Type B pancreatic cell (in vitro differentiated cells): Measurements from ENCODE around the gene ZCCHC17. TPM values are rescaled to one million over a fixed set of nuclear protein-coding genes. Genes with fewer than 3 reads are reported as not detected.

Experiments used
- DNase-seq: peaks from one replicate; pipeline ENCODE4 v3.0.0; 2021; ENCODE audit warnings: mixed read lengths; ENCODE audit not compliant: unreplicated experiment; ENCODE audit errors: extremely low spot score
- H3K27ac Mint-ChIP-seq: 2 replicates; pipeline ENCODE4 v1.8.0; 2021; ENCODE audit warnings: mild to moderate bottlenecking, mixed read lengths
- H3K27me3 Mint-ChIP-seq: 2 replicates; pipeline ENCODE4 v1.8.0; 2021; ENCODE audit warnings: mixed read lengths
- H3K36me3 Mint-ChIP-seq: 2 replicates; pipeline ENCODE4 v1.8.0; 2021; ENCODE audit warnings: mixed read lengths
- H3K4me1 Mint-ChIP-seq: one replicate; pipeline ENCODE4 v1.8.0; 2021; ENCODE audit warnings: mixed read lengths; ENCODE audit not compliant: unreplicated experiment
- H3K4me3 Mint-ChIP-seq: 2 replicates; pipeline ENCODE4 v1.8.0; 2021; ENCODE audit warnings: mild to moderate bottlenecking, mixed read lengths
- H3K9me3 Mint-ChIP-seq: 2 replicates; pipeline ENCODE4 v1.8.0; 2021; ENCODE audit warnings: mixed read lengths
- CTCF ChIP-seq: fragments of 200-600 bp; sonication (generic); conservative IDR thresholded peaks from 2 replicates; pipeline ENCODE4 v1.5.0; 2021; ENCODE audit warnings: antibody characterized with exemption, mild to moderate bottlenecking
- long read RNA-seq: library from polyadenylated mRNA; unstranded; transcript quantifications from one replicate; pipeline ENCODE4 v2.0.0, GENCODE V29; 2020
- total RNA-seq: library from RNA; stranded (reverse); gene quantifications from 2 replicates; pipeline ENCODE4 v1.2.1, GENCODE V29; 2021; ENCODE audit warnings: low replicate concordance

ZCCHC17 gene
- 29.5 and 35.0 TPM in 2 replicates for total RNA-seq
- long read RNA-seq, transcript ZCCHC17-204 (9 exons, 1,705 nt): minor isoform, 5 of 44 reads
- long read RNA-seq, transcript ZCCHC17-201 (8 exons, 1,605 nt): major isoform, 24 of 44 reads
- long read RNA-seq, partial matches to known transcripts: 2 of 44 reads
- long read RNA-seq, other reads (novel, unspliced or antisense): 10 of 44 reads

GRCh38 chr1:31296486-31297276 lies at the start of gene ZCCHC17, which contains the start of gene SNRNP40:
TSS of gene ZCCHC17 (plus strand) at chr1:31297032. CDS start at chr1:31310099, 13,067 bp downstream.
TSS of gene SNRNP40 (minus strand) at chr1:31296788. CDS start at chr1:31296751, 37 bp downstream.
- Mint-ChIP-seq H3K27ac (no peak within 1 kb of the TSS), H3K9me3 (no peaks in the 10 kb centered on the region), H3K27me3 (no peaks in the 10 kb centered on the region), H3K4me3 (no peak within 1 kb of the TSS), H3K36me3 (peaks cover 6% of the 10 kb centered on the region), H3K4me1 (peaks cover 25% of the 10 kb centered on the region)
- peak; percentile 23 for TF ChIP-seq CTCF
- peak; percentile 92 for DNase-seq

- Mint-ChIP-seq H3K4me3 (no peak overlapping the region), H3K36me3 (no peaks in the 10 kb centered on the region), H3K27ac (no peak overlapping the region), H3K27me3 (peaks cover 14% of the 10 kb centered on the region), H3K9me3 (no peaks in the 10 kb centered on the region), H3K4me1 (peaks cover 14% of the 10 kb centered on the region)
- DNase-seq: no peak
- TF ChIP-seq CTCF: no peak
These were observed 48.6 kb upstream of the ZCCHC17 start for GRCh38 chr1:31248276-31248675.

DNA sequence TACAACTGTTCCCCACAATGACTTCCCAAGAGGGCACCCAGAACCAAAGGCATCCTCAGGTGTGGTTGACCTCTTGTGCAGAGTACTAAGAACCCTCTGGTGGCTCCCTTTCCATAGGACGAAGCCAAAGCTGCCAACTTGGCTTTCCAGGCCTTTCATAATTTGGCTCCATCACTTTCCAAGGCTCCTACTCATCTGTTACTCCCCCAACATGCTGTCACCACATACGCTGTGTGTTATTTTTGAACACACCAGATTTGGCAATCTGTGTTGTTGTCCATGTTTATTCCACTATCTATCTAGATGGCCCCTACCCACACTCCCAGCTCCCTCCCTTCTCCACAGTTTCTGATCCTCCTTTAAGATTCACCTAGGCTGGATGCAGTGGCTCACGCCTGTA lies 47.0 kb upstream of the ZCCHC17 start:
- no peaks in the 10 kb centered on the region for H3K9me3 Mint-ChIP-seq
- TF ChIP-seq CTCF: no peak
- peaks cover 8% of the 10 kb centered on the region for H3K27me3 Mint-ChIP-seq
- peaks cover 5% of the 10 kb centered on the region for H3K4me1 Mint-ChIP-seq
- no peak overlapping the region for H3K4me3 Mint-ChIP-seq
- no peaks in the 10 kb centered on the region for H3K36me3 Mint-ChIP-seq
- no peak overlapping the region for H3K27ac Mint-ChIP-seq
- no peak for DNase-seq

- Mint-ChIP-seq H3K4me1 (no peaks in the 10 kb centered on the region), H3K4me3 (no peak overlapping the region), H3K27me3 (no peaks in the 10 kb centered on the region), H3K9me3 (no peaks in the 10 kb centered on the region), H3K36me3 (peaks cover 24% of the 10 kb centered on the region), H3K27ac (no peak overlapping the region)
- no peak for TF ChIP-seq CTCF
- no peak for DNase-seq
These were observed 39.6 kb upstream of the ZCCHC17 start for GRCh38 chr1:31257213-31257612.

DNA sequence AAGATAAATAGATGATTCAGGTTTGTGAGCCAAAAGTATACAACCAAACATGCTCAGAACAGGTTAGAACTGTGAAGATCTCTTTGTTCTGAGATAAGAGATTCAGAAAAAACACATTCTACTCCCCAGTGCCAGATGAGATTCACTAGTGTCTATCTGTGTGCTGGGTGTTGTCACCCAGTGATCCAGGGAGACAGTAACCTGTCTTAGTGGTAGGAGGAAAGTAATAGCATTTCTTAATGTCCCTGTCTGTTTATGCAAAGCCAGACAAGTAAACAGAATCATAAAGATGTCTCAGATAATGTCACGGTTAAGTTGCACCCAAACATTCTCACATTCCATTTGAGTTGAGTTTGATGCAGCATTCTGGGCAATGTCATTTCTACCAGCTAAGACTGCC lies 38.3 kb upstream of the ZCCHC17 start:
- Mint-ChIP-seq H3K27me3 (no peaks in the 10 kb centered on the region), H3K4me1 (no peaks in the 10 kb centered on the region), H3K27ac (no peak overlapping the region), H3K4me3 (no peak overlapping the region), H3K36me3 (peaks cover 24% of the 10 kb centered on the region), H3K9me3 (no peaks in the 10 kb centered on the region)
- DNase-seq: no peak
- TF ChIP-seq CTCF: no peak
